Gastroesophageal sphincter (tissue), 4 donors: ENCODE results near the gene ADAM22. TPM values are rescaled to one million over a fixed set of nuclear protein-coding genes. Genes with fewer than 3 reads are reported as not detected.

Experiments
- ATAC-seq: fragments of 150-250 bp; one replicate; pipeline ENCODE4 v1.9.1; 2016; ENCODE audit warnings: mild to moderate bottlenecking, moderate library complexity
- H3K27ac ChIP-seq, 4 donors: fragments of 200-600 bp; sonication (generic) in 3 of 4; 1 replicate in 3 of 4; 2 replicates in 1 of 4; pipeline ENCODE4 v1.5.1; 2016 to 2019
- H3K27me3 ChIP-seq: fragments of 200-600 bp; sonication (generic); one replicate; pipeline ENCODE4 v1.5.1; 2019
- H3K36me3 ChIP-seq, 2 donors: fragments of 200-600 bp; sonication (generic); one replicate each; pipeline ENCODE4 v1.5.1; 2019; ENCODE audit warnings: control low read depth in 1 of 2
- H3K4me1 ChIP-seq, 3 donors: fragments of 200-600 bp; sonication (generic); 1 replicate in 2 of 3; 2 replicates in 1 of 3; pipeline ENCODE4 v1.5.1; 2016 to 2019; ENCODE audit warnings: control low read depth in 2 of 3
- H3K4me3 ChIP-seq, 2 donors: fragments of 200-600 bp; sonication (generic); one replicate each; pipeline ENCODE4 v1.5.1; 2019; ENCODE audit warnings: mild to moderate bottlenecking in 1 of 2, moderate library complexity in 1 of 2
- H3K9me3 ChIP-seq, 3 donors: fragments of 200-600 bp; sonication (generic); one replicate each; pipeline ENCODE4 v1.5.1; 2017 to 2019; ENCODE audit warnings: control low read depth in 2 of 3
- CTCF ChIP-seq, 4 experiments: fragments of 200-600 bp in 2 of 4; fragments of 450-650 bp in 2 of 4; sonication (generic) in 1 of 4; IDR thresholded peaks; one replicate each; pipeline ENCODE4 v1.5.1; 2017 to 2019; ENCODE audit warnings: antibody characterized with exemption in 4 of 4, mild to moderate bottlenecking in 2 of 4, moderate library complexity in 2 of 4
- EP300 ChIP-seq: sonication (generic); formaldehyde crosslinking; IDR thresholded peaks from one replicate; pipeline ENCODE4 v1.6.1; 2017; ENCODE audit warnings: antibody characterized with exemption, mild to moderate bottlenecking
- POLR2A ChIP-seq, 2 donors: fragments of 450-650 bp; IDR thresholded peaks; one replicate each; pipeline ENCODE4 v1.6.1; 2017; ENCODE audit warnings: antibody characterized with exemption in 2 of 2, mild to moderate bottlenecking in 2 of 2, moderate library complexity in 1 of 2
- POLR2AphosphoS5 ChIP-seq: sonication (generic); formaldehyde crosslinking; IDR thresholded peaks from one replicate; pipeline ENCODE4 v1.6.1; 2017; ENCODE audit warnings: antibody characterized with exemption
- WGBS, 2 donors: methylation state at CpG; one replicate each; pipeline ENCODE4 v1.1.5; 2018; ENCODE audit warnings: low coverage in 1 of 2; 5-methylcytosine and 5-hydroxymethylcytosine counted together
- total RNA-seq, 4 donors: library from RNA; depleted of rRNA; stranded (reverse); fragments of >200 nt; gene quantifications; one replicate each; pipeline ENCODE4 v1.1.0, GENCODE V29; 2016

ADAM22 gene
- total RNA-seq, 4 donors from 2014 or later, result 1.1 to 3.6 (median 1.7) TPM

DNA sequence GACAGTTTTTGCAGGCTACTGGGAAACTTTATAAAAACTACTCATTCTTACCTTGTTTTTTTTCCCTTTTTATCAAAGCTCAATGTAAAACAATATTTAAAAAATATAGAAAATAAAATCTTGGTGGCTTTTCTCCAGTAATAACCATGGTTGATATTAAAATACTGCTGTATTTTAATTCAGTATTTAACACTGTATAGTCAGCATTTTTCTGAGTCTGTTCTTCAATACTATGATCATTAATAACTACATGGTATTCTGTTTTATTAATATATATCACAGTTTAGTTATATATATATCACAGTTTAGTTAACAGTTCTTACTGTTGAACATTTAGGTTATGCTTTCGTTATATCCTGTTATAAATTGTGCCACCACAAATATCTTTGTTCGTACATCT lies 207.4 kb downstream of the ADAM22 start:
- TF ChIP-seq POLR2A (IDR thresholded peaks at IDR 0.05) (no peak), EP300 (no peak)
- no peaks in the 10 kb centered on the region for H3K36me3 ChIP-seq
- 72 to 73% methylated on average over 2 of the region's 2 CpGs for WGBS, 2 donors
- H3K9me3 ChIP-seq, result no peaks in the 10 kb centered on the region
- ATAC-seq, result no peak
- no peaks in the 10 kb centered on the region for H3K27me3 ChIP-seq
- peaks cover 0 to 2% (median 0%) of the 10 kb centered on the region in 3 donors for H3K4me1 ChIP-seq
- no peak overlapping the region for H3K4me3 ChIP-seq
- H3K27ac ChIP-seq, result no peak overlapping the region

- Histone ChIP-seq H3K27me3 (no peaks in the 10 kb centered on the region), H3K4me3 (no peak overlapping the region), H3K9me3 (no peaks in the 10 kb centered on the region), H3K27ac (no peak overlapping the region), H3K4me1 (peaks cover 0 to 7% (median 0%) of the 10 kb centered on the region in 3 donors), H3K36me3 (no peaks in the 10 kb centered on the region)
- no peak for ATAC-seq
- TF ChIP-seq POLR2A (IDR thresholded peaks at IDR 0.05), result no peak
- TF ChIP-seq EP300, result no peak
- TF ChIP-seq CTCF (IDR thresholded peaks at IDR 0.05), result no peak
- 95 to 100% methylated on average over 1 of the region's 1 CpG for WGBS, 2 donors
Measured at GRCh38 chr7:88141953-88142352, 207.9 kb downstream of the ADAM22 start.

GRCh38 chr7:88146616-88147015 lies 212.6 kb downstream of the ADAM22 start:
- no peak overlapping the region for H3K27ac ChIP-seq
- ATAC-seq, result no peak
- no peaks in the 10 kb centered on the region for H3K27me3 ChIP-seq
- H3K4me1 ChIP-seq, result peaks cover 0 to 7% (median 0%) of the 10 kb centered on the region in 3 donors
- H3K36me3 ChIP-seq, result no peaks in the 10 kb centered on the region
- TF ChIP-seq POLR2AphosphoS5 (no peak), EP300 (no peak), POLR2A (IDR thresholded peaks at IDR 0.05) (no peak), CTCF (IDR thresholded peaks at IDR 0.05) (no peak)
- no peak overlapping the region for H3K4me3 ChIP-seq
- 20 to 23% methylated on average over 2 of the region's 2 CpGs for WGBS, 2 donors
- H3K9me3 ChIP-seq, result no peaks in the 10 kb centered on the region

- no peaks in the 10 kb centered on the region for H3K36me3 ChIP-seq
- H3K4me1 ChIP-seq, result peaks cover 0 to 7% (median 0%) of the 10 kb centered on the region in 3 donors
- H3K27ac ChIP-seq, result no peak overlapping the region
- no peaks in the 10 kb centered on the region for H3K9me3 ChIP-seq
- ATAC-seq, result no peak
- TF ChIP-seq EP300, result no peak
- TF ChIP-seq POLR2AphosphoS5, result no peak
- no peak for TF ChIP-seq CTCF (IDR thresholded peaks at IDR 0.05)
- no peak for TF ChIP-seq POLR2A (IDR thresholded peaks at IDR 0.05)
- H3K4me3 ChIP-seq, result no peak overlapping the region
- no peaks in the 10 kb centered on the region for H3K27me3 ChIP-seq
Measured at GRCh38 chr7:88147341-88147740, 213.3 kb downstream of the ADAM22 start.

GRCh38 chr7:88147949-88148348 lies 213.9 kb downstream of the ADAM22 start:
- no peaks in the 10 kb centered on the region for H3K27me3 ChIP-seq
- ATAC-seq, result no peak
- WGBS, 2 donors, result 43% methylated on average over 1 of the region's 1 CpG; no CpG with 5 or more reads in 1 of the 2 donors
- no peaks in the 10 kb centered on the region for H3K36me3 ChIP-seq
- H3K27ac ChIP-seq, result no peak overlapping the region
- H3K4me3 ChIP-seq, result no peak overlapping the region
- no peaks in the 10 kb centered on the region for H3K9me3 ChIP-seq
- peaks cover 0 to 7% (median 0%) of the 10 kb centered on the region in 3 donors for H3K4me1 ChIP-seq
- no peak for TF ChIP-seq POLR2A (IDR thresholded peaks at IDR 0.05)
- TF ChIP-seq POLR2AphosphoS5, result no peak
- TF ChIP-seq EP300, result no peak
- no peak for TF ChIP-seq CTCF (IDR thresholded peaks at IDR 0.05)

- H3K36me3 ChIP-seq, result no peaks in the 10 kb centered on the region
- no peaks in the 10 kb centered on the region for H3K9me3 ChIP-seq
- H3K27ac ChIP-seq, result no peak overlapping the region
- H3K4me3 ChIP-seq, result no peak overlapping the region
- H3K27me3 ChIP-seq, result no peaks in the 10 kb centered on the region
- no peak for TF ChIP-seq CTCF (IDR thresholded peaks at IDR 0.05)
- no peak for TF ChIP-seq EP300
- no peak for TF ChIP-seq POLR2AphosphoS5
- TF ChIP-seq POLR2A (IDR thresholded peaks at IDR 0.05), result no peak
- H3K4me1 ChIP-seq, result peaks cover 0 to 7% (median 0%) of the 10 kb centered on the region in 3 donors
- 93 to 100% methylated on average over 3 to 4 of the region's 4 CpGs for WGBS, 2 donors
- no peak for ATAC-seq
Measured at GRCh38 chr7:88150033-88150432, 216.0 kb downstream of the ADAM22 start.
